Stimulated activated CD4-positive, alpha-beta T cell treated with anti-CD3 and anti-CD28 coated beads, Interleukin-12 subunit alpha, Interleukin-12 subunit beta, amount 100 ng/mL, for 4 hours (primary cell): ENCODE measurements around the gene CRAT.

ENCODE experiments used
- DNase-seq: peaks from one replicate; pipeline ENCODE4 v3.0.0-alpha.2; 2020

The CRAT gene

DNA sequence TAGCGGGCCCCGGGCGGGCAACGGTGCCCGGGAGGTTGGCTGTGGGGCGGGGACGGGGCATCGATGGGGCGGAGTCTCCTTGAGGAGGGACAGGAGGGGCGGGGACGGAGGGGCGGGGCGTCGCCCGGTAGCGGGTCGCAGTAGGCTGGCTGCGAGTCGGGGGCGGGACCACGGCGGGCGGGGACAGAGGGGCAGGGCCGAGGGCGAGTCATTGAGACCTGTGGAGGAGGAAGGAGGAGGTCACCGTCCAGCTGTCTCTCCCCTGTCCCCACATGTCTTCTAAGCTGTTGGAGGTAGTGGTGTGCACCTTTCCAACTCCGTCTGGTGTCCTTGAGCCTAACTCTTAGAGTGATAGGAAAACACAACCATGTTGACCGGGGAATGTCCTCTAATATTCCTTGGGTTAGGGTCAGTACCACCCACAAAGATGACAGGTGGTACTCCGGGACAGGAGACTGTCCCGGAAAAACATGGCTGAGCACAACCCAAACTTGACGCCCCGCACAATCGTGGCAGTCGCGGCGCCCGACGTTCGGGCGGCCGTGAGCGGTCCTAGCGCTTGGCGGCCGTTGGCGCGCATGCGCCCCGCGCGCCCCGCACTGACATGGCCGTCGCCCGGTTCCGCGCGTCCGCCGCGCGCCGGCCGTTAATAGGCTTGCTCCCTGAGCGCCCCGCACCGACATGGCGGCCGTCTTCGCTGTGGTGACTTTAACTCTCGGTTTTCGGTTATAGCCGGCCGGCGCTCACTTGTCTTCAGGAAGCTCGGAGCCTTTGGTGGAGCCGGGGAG lies at the start of gene CRAT, which contains the start of gene PTPA:
Gene CRAT, minus strand, starts transcription at position 54 of the 788 bp plus-strand sequence. CDS start 284 bp downstream, outside the sequence.
Gene PTPA, plus strand, starts transcription at position 676 of the 788 bp plus-strand sequence. CDS start 186 bp downstream, outside the sequence.
- peak; percentile 98 for DNase-seq

DNA sequence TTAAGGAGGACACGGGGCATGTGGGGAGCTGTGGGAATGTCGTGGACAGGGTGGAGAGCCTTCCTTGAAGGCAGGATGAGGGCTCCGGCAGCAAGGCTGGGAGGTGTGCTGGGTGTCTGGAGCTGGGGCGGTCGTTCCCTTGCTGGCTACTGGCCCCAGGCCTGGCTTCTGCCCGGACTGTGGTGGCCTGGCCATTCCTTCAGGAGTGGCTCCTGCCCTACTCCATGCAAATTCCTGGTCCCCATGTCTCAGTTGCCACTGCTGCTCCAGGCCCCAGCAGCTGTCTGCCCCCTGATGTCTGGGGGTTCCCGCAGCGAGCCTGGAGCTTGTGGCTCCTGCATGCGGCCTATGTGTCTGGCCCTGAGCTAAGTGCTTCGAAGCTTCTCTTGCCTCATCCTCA lies 45.6 kb upstream of the CRAT start:
- no peak for DNase-seq

- no peak for DNase-seq
These were observed 44.4 kb upstream of the CRAT start for GRCh38 chr9:129154866-129155477.

DNA sequence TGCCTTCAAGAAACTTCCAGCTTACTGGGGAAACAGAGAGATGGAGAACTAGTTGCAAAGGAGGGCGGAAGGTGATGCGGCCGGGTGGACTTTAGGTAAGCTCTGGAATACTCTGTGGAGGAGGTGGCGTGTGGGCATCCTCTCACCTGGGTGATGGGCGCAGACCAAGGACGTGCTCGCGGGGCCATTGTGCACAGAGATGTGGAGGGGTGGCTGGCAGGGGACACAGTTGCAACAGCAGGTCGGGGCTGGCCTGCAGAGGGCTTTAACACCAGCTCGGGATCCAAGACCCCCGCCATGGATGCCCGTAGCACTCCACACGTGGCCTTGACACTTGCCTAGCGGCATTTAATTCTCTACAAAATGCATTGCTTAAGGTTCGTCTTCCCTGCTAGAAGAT lies 40.9 kb upstream of the CRAT start:
- DNase-seq, result no peak

GRCh38 chr9:129150672-129151211 lies 40.1 kb upstream of the CRAT start:
- no peak for DNase-seq

GRCh38 chr9:129150122-129150521 lies 39.5 kb upstream of the CRAT start:
- no peak for DNase-seq

DNA sequence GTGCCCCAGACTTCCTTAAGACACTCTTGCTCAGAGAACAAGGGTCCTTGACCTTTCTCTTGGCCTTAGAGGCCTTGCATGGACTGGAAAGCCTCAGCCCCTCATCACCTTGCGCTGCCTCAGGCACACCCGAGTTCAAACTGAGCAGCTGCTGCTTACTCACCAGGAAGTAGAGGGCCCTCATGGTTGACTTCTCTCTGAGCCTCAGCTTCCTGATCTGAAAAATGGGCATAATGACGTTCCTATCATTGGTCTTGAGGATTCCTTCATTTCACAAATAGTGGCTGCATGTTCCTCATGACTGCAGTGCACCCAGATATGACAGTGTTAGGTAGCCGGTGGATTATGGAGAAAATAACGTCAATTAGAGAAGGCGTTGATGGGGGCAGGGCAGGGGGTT lies 38.8 kb upstream of the CRAT start:
- no peak for DNase-seq

DNA sequence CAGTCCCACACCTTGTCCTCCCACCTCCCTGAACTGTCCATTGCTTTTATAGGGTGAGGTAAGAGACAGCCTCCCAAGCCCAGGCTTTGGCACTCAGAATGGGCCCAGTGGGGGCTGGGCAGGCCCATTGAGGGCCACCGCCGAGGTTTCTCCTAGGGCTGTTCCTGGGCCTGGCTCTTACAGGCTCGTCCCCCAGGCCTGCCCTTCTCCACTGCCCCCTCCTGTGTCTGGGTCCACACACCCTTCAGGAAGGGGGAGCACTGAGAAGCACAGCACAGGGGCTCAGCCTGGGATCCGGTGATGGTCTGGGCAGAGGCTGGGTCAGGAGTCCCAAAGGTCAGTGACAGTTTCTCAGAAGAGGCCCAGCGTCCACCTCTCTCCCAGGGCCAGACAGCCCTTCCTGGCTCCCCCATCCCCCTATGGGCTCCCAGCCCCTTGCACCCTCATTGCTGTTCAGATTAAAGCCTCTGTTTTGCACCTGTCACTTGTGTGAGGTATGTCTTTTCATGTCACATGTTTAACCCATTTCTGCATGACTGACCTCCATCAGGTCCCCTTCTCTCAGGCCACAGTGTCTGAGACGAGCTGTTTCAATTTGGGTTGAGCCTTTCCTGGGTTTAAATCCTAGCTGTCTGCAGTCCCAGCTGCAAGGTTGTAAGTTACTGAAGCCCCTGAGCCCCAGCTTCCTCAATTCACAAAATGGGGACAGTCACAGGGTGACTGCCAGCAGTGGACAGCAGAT lies 38.0 kb upstream of the CRAT start:
- no peak for DNase-seq

GRCh38 chr9:129146441-129146941 lies 35.9 kb upstream of the CRAT start:
- DNase-seq, result no peak

- DNase-seq, result no peak
These were observed 35.3 kb upstream of the CRAT start for GRCh38 chr9:129145841-129146292.

GRCh38 chr9:129145316-129145715 lies 34.7 kb upstream of the CRAT start:
- DNase-seq, result no peak

GRCh38 chr9:129143031-129143927 lies 32.7 kb upstream of the CRAT start:
- DNase-seq, result peak; percentile 74

- DNase-seq, result no peak
These were observed 31.7 kb upstream of the CRAT start for GRCh38 chr9:129142138-129142935.

DNA sequence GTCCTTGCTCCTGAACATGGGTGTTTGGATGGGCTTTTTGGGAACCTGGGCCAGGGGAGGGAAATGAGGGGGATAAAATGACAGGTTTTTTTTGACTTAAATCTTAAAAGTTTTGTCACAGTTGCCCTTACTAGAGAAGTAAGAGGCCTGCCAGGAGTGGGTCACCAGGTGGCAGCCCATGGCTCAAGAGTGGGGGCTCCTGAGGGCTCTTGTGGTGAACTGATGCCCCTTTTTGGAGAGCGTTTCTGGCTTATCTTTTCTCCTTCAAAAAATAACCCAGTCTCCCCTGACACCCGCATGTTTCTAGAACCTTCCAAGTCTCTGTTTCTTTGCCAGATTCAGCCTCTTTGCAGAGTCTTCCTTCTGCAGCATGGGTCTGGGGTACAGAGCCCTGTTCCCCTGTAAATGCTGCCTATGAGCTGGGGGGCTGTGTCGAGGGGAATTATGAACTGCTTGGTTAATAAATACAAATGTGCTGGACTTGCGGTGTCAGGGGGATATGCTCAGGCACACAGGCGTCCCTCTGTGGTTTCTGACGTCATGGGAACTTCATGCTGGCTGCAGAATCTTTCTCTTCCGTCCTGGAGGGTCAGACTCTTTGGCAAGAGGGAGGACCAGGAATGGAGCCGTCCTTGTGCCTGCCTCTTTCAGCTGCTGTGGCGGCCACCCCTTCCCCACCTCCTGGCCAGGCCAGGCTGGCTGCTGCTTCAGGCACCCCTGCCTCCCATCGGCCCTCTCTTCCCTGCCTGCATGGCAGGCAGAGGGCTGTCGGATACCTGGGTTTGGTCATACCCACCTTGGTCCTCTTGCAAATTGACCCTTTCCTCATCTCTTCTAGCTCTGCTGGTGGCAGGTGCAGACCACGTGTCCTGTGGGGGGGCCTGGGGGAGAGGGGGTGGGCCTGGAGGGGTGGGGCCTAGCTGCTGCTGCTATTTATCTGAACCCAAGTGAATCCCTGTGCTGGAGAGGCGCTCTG lies 30.8 kb upstream of the CRAT start:
- DNase-seq, result no peak

DNA sequence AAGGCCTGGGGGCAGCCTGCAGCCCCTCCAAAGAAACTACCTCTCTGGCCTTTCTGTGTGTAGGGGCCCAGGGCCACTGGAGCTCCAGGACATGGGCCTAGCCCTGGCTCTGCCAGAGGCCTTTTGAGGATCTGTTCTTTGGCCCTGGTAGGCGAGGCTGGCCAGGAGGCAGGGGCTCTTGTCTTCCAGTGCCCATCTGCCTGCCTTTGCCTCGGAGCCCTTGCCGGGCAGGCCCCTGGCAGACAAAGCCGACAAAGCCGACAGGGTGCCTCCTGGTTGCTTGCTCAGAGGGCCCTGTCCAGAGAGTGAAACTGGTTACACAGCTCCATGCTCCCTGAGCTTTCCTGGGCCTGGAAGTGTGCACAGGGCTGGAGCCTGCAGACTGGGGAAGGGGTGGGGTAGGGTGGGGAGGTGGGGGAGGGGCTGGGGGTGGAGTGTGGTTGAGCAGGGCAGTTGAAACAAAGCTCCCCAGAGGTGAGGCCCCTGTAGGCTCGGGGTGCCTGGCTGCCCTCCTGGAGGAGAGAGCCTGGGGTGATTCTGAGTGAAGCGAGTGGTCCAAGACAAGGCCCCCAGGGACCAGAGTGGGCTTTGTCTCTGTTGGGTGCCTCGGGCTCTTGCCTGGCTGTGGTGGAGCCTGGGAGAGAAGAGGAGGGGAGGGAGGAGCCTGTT lies 29.9 kb upstream of the CRAT start:
- no peak for DNase-seq

GRCh38 chr9:129139993-129140396 lies 29.4 kb upstream of the CRAT start:
- DNase-seq, result peak; percentile 70

GRCh38 chr9:129139233-129139992 lies 28.8 kb upstream of the CRAT start:
- DNase-seq, result peak; percentile 58

DNA sequence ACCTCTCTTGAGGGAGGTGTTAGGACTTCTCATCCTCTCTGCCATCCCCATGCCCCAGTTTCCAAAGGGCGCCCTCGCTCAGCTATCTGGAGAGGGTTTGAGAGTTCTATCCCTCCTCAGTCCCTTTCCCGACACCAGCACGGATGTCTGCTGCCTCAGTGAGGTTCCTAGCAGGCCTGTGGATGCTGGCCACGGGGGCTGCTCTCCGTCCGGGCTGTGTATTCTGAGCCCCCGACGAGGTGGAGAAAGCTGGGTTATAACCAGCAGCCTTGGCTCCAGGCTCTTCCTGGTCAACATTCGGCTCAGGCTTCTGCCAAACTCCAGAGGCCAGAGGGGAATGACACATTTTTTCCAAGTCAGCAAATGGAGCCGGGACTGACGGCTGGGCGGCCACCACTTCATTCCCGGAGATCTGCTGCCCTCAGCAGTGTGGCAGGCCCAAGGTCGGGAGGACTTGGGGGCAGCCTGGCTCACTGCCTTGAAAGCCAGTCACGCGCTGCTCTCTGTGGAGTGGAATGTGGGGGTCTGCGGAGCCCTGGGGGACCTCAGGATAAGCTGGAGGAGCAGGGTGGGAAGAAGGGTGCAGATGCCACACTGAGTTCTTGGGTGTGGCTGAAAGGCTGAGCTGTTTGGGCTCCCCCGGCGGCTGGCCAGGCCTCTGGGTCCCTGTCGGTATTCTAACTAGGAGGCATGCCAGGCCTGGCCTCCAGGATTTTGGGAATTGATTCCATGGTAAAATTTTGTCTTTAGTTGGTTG lies 28.1 kb upstream of the CRAT start:
- no peak for DNase-seq
